ENCODE results near the gene TMSB4X.

Gene TMSB4X

GRCh38 chrX:13023979-13024378, 49.1 kb downstream of the TMSB4X start:
- DNase-seq (ENCODE audit: low spot score) = no peak

- no peak for DNase-seq (ENCODE audit: low spot score)
These were observed 50.1 kb downstream of the TMSB4X start for GRCh38 chrX:13024986-13025385.

All from SK-N-DZ (cell line).